Hepatocyte (in vitro differentiated cells): ENCODE measurements around the gene PELI3. TPM values are rescaled to one million over a fixed set of nuclear protein-coding genes. Genes with fewer than 3 reads are reported as not detected.
A peak's percentile ranks its signal among the peaks of the same experiment; 100 is the strongest.

ENCODE experiments used
- DNase-seq: peaks from one replicate; pipeline ENCODE4 v3.0.0-alpha.2; 2016; ENCODE audit warnings: low spot score
- H2AFZ ChIP-seq: fragments of 200-600 bp; sonication (generic); 2 replicates; pipeline ENCODE4 v1.6.0; 2016; ENCODE audit warnings: antibody characterized with exemption, mild to moderate bottlenecking
- H3K27ac ChIP-seq: fragments of 200-600 bp; sonication (generic); 2 replicates; pipeline ENCODE4 v1.5.1; 2016; ENCODE audit warnings: mild to moderate bottlenecking
- H3K27me3 ChIP-seq: fragments of 200-600 bp; sonication (generic); 2 replicates; pipeline ENCODE4 v1.6.1; 2016
- H3K36me3 ChIP-seq: fragments of 200-600 bp; sonication (generic); replicated peaks from 2 replicates; pipeline ENCODE4 v1.5.1; 2016; ENCODE audit warnings: low read depth; ENCODE audit not compliant: insufficient read depth
- H3K4me1 ChIP-seq: fragments of 200-600 bp; sonication (generic); 2 replicates; pipeline ENCODE4 v1.5.1; 2016; ENCODE audit warnings: mild to moderate bottlenecking, moderate library complexity; ENCODE audit not compliant: insufficient read depth
- H3K4me2 ChIP-seq: fragments of 200-600 bp; sonication (generic); 2 replicates; pipeline ENCODE4 v1.6.0; 2016
- H3K4me3 ChIP-seq: fragments of 200-600 bp; sonication (generic); 2 replicates; pipeline ENCODE4 v1.5.1; 2016; ENCODE audit warnings: mild to moderate bottlenecking
- H3K79me2 ChIP-seq: fragments of 200-600 bp; sonication (generic); 2 replicates; pipeline ENCODE4 v1.6.0; 2017; ENCODE audit warnings: mild to moderate bottlenecking
- H3K9me2 ChIP-seq: fragments of 200-600 bp; sonication (generic); replicated peaks from 2 replicates; pipeline ENCODE4 v1.6.0; 2017; ENCODE audit warnings: mild to moderate bottlenecking; ENCODE audit not compliant: insufficient read depth
- H3K9me3 ChIP-seq: fragments of 200-600 bp; sonication (generic); 2 replicates; pipeline ENCODE4 v1.5.1; 2016; ENCODE audit warnings: low read depth, mild to moderate bottlenecking
- H4K20me1 ChIP-seq: fragments of 200-600 bp; sonication (generic); 2 replicates; pipeline ENCODE4 v1.6.0; 2016; ENCODE audit warnings: mild to moderate bottlenecking; ENCODE audit not compliant: insufficient read depth, poor library complexity, severe bottlenecking
- EZH2 ChIP-seq: fragments of 200-600 bp; sonication (generic); IDR thresholded peaks from 2 replicates; pipeline ENCODE4 v1.6.1; 2016; ENCODE audit warnings: antibody characterized with exemption, mild to moderate bottlenecking, borderline replicate concordance
- EZH2phosphoT487 ChIP-seq: fragments of 200-600 bp; sonication (generic); IDR thresholded peaks from one replicate; pipeline ENCODE4 v1.6.1; 2018; ENCODE audit warnings: antibody characterized with exemption, mild to moderate bottlenecking, low read depth, moderate library complexity; ENCODE audit not compliant: unreplicated experiment, severe bottlenecking
- WGBS: methylation state at CpG from one replicate; pipeline ENCODE4 v1.1.6; 2016; ENCODE audit warnings: low lambda C conversion rate; ENCODE audit errors: missing lambda C conversion rate; 5-methylcytosine and 5-hydroxymethylcytosine counted together
- polyA plus RNA-seq: library from polyadenylated mRNA; unstranded; fragments of >200 nt; fragmentation: Nextera tagmentation; extraction: Ambion mirVana; gene quantifications from 2 replicates; pipeline ENCODE4 v1.2.1, GENCODE V29; 2016
- total RNA-seq: library from RNA; depleted of rRNA; stranded (reverse); fragments of >200 nt; gene quantifications from 2 replicates; pipeline ENCODE4 v1.2.3, GENCODE V29; 2014
- TF ChIP-seq, protein P1 (sequence below): fragments of 200-600 bp; sonication (generic); IDR thresholded peaks from 2 replicates; pipeline ENCODE4 v1.5.1; 2016; ENCODE audit warnings: antibody characterized with exemption, mild to moderate bottlenecking; ENCODE audit not compliant: poor library complexity

The PELI3 gene
- total and polyA plus RNA-seq, 2 experiments from 2014 or later = 6.7 to 10.9 TPM

DNA sequence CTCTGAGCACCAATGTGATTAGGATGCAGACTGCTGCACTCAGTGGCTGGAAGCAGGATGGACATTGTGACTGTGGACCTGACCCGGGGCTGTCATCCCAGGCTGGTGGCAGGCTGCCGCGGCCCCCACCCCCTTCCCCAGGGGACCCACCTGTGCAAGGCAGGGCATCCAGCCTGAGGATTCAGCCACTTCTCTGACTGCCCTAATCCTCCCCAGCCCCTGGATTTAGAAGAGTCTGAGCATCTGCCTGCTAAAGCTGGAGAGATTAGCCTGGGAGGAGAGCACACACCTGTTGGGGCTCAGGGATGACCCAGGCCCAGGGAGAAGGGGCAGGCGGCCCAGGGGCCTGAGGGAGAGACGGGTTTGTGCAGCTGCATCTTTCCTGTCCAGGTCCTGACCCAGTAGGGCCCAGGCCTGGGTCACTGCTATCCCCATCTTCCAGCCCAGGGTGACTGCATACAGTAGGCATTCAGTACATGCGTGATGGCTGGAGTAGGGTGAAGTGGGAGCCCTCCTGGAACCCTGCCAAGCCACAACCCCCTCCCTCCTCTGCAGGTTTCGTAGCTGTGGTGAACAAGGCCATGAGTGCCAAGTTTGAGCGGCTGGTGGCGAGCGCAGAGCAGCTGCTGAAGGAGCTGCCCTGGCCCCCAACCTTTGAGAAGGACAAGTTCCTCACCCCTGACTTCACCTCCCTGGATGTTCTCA is 25.6 kb downstream of the PELI3 start:
- Histone ChIP-seq H3K36me3 (no peaks in the 10 kb centered on the region), H3K4me3 (no peak overlapping the region), H3K9me3 (no peaks in the 10 kb centered on the region), H3K79me2 (no peaks in the 10 kb centered on the region), H3K27ac (no peak overlapping the region), H3K4me1 (no peaks in the 10 kb centered on the region), H3K9me2 (no peaks in the 10 kb centered on the region), H3K27me3 (no peaks in the 10 kb centered on the region), H2AFZ (no peak overlapping the region), H4K20me1 (no peaks in the 10 kb centered on the region), H3K4me2 (no peak overlapping the region)
- TF ChIP-seq EZH2 = no peak
- 97% methylated on average over 9 of the region's 10 CpGs for WGBS
- no peak for DNase-seq

DNA sequence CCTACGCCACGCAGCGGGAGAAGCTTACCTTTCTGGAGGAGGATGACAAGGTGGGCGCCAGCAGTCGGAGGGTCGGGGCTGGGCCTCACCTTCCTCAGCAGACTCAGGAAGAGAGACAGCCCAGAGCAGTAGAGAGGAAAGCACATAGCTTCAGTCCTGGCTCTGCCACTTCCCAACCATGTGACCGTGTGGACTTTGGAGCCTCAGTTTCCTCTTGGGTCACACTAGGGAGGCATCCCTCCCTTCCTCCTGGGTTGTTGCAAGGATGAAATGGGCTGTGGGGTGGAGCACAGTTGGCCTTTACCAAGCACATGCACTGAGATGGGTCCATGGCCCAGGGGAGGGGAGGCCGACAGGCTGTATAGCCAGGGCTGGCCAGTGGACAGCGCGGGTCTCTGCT is 26.4 kb downstream of the PELI3 start:
- Histone ChIP-seq H3K9me3 (no peaks in the 10 kb centered on the region), H3K36me3 (no peaks in the 10 kb centered on the region), H3K4me3 (no peak overlapping the region), H3K27ac (peak overlapping the region; percentile 27), H3K9me2 (no peaks in the 10 kb centered on the region), H3K4me2 (no peak overlapping the region), H3K27me3 (no peaks in the 10 kb centered on the region), H2AFZ (no peak overlapping the region), H3K79me2 (no peaks in the 10 kb centered on the region), H4K20me1 (no peaks in the 10 kb centered on the region), H3K4me1 (no peaks in the 10 kb centered on the region)
- no peak for DNase-seq
- TF ChIP-seq, protein P1, sequence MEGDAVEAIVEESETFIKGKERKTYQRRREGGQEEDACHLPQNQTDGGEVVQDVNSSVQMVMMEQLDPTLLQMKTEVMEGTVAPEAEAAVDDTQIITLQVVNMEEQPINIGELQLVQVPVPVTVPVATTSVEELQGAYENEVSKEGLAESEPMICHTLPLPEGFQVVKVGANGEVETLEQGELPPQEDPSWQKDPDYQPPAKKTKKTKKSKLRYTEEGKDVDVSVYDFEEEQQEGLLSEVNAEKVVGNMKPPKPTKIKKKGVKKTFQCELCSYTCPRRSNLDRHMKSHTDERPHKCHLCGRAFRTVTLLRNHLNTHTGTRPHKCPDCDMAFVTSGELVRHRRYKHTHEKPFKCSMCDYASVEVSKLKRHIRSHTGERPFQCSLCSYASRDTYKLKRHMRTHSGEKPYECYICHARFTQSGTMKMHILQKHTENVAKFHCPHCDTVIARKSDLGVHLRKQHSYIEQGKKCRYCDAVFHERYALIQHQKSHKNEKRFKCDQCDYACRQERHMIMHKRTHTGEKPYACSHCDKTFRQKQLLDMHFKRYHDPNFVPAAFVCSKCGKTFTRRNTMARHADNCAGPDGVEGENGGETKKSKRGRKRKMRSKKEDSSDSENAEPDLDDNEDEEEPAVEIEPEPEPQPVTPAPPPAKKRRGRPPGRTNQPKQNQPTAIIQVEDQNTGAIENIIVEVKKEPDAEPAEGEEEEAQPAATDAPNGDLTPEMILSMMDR = no peak
- TF ChIP-seq EZH2phosphoT487 (no peak), EZH2 (no peak)
- 96% methylated on average over 10 of the region's 10 CpGs for WGBS

DNA sequence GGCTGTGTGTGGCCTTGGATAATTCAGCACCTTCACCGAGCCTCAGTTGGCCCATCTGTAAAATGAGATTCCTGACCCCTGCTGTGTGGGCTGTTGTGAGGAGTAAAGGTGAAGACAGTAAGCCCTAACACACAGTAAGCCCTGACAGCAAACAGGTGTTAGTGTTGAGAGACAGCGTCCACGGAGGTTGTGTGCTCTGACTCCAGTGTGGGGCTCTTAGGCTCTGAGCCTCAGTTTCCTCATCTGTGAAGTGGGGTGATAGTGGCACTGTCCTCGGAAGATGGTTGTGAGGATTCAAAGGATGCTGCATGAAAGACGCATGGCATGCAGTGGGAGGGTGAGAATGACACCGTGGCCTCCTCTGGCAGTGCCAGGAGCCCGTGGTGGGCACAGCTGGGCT is 27.8 kb downstream of the PELI3 start:
- WGBS = 97% methylated on average over 7 of the region's 7 CpGs
- DNase-seq = no peak
- Histone ChIP-seq H3K9me3 (no peaks in the 10 kb centered on the region), H4K20me1 (no peaks in the 10 kb centered on the region), H3K27me3 (no peaks in the 10 kb centered on the region), H3K4me2 (no peak overlapping the region), H3K9me2 (no peaks in the 10 kb centered on the region), H3K4me1 (no peaks in the 10 kb centered on the region), H3K27ac (no peak overlapping the region), H3K79me2 (no peaks in the 10 kb centered on the region), H3K36me3 (no peaks in the 10 kb centered on the region), H3K4me3 (no peak overlapping the region), H2AFZ (no peak overlapping the region)
- TF ChIP-seq, protein P1 = no peak
- TF ChIP-seq EZH2 (no peak), EZH2phosphoT487 (no peak)

DNA sequence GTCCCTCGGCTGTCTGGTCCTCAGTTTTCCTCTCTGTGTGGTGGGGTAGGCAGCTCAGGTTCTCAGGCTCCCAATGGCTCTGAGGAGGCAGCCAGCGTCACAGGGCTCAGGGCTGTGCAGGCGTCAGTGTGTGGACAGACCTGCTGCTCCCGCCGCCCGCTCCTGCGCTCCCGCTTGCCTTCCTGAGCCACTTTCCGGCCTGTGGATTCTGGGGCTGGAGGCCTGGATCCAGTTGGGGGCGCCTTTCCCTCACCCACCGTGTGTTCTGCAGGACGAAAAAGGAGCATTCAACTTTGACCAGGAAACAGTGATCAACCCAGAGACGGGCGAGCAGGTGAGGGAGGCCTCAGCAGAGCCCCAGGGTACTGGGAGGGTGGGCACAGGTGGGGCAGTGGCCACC is 28.2 kb downstream of the PELI3 start:
- Histone ChIP-seq H4K20me1 (no peaks in the 10 kb centered on the region), H3K9me3 (no peaks in the 10 kb centered on the region), H3K4me1 (no peaks in the 10 kb centered on the region), H3K4me2 (no peak overlapping the region), H3K36me3 (no peaks in the 10 kb centered on the region), H3K79me2 (no peaks in the 10 kb centered on the region), H2AFZ (no peak overlapping the region), H3K27me3 (no peaks in the 10 kb centered on the region), H3K9me2 (no peaks in the 10 kb centered on the region), H3K4me3 (no peak overlapping the region), H3K27ac (no peak overlapping the region)
- WGBS = 84% methylated on average over 14 of the region's 14 CpGs
- TF ChIP-seq, protein P1 = no peak
- DNase-seq = no peak
